Activated naive CD8-positive, alpha-beta T cell treated with anti-CD3 and anti-CD28 coated beads, Interleukin-2, amount 50 U/mL, for 24 hours (primary cell): ENCODE results near the gene ZFAND6.

Source experiments
- ATAC-seq: fragments of 150-1000 bp; cut with Tn5 transposase; one replicate; pipeline ENCODE4 v1.10.0; 2021
- DNase-seq: peaks from one replicate; pipeline ENCODE4 v3.0.0; 2021
- H3K27ac Mint-ChIP-seq: one replicate; pipeline ENCODE4 v1.8.0; 2021; ENCODE audit warnings: mild to moderate bottlenecking, mixed read lengths
- H3K27me3 Mint-ChIP-seq: one replicate; pipeline ENCODE4 v1.8.0; 2021; ENCODE audit warnings: mixed read lengths
- H3K36me3 Mint-ChIP-seq: one replicate; pipeline ENCODE4 v1.8.0; 2021; ENCODE audit warnings: low read depth, mixed read lengths
- H3K4me1 Mint-ChIP-seq: one replicate; pipeline ENCODE4 v1.8.0; 2021; ENCODE audit warnings: mixed read lengths
- H3K4me3 Mint-ChIP-seq: one replicate; pipeline ENCODE4 v1.8.0; 2021; ENCODE audit warnings: mild to moderate bottlenecking, moderate library complexity, mixed read lengths
- H3K9me3 Mint-ChIP-seq: one replicate; pipeline ENCODE4 v1.8.0; 2021; ENCODE audit warnings: mixed read lengths

Gene ZFAND6

DNA sequence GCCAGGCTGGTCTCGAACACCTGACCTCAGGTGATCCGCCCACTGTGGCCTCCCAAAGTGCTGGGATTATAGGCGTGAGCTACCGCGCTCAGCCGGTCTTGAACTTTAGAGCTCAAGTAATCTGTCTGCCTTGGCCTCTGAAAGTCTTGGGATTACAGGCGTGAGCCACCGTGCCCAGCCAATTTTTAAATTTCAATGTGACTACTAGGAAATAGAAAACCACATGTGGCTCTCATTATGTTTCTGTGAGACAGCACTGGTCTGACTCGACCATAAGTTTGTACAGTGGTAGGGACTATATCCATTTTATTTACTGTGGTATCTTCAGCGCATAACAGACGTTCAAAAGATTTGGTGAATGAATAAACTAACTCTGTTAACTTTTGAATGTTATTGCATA, 9.1 kb downstream of the ZFAND6 start:
- Mint-ChIP-seq H3K27ac (no peak overlapping the region), H3K4me1 (peaks cover 59% of the 10 kb centered on the region), H3K36me3 (no peaks in the 10 kb centered on the region), H3K27me3 (no peaks in the 10 kb centered on the region), H3K9me3 (no peaks in the 10 kb centered on the region), H3K4me3 (no peak overlapping the region)
- ATAC-seq: peak; percentile 62
- no peak for DNase-seq

DNA sequence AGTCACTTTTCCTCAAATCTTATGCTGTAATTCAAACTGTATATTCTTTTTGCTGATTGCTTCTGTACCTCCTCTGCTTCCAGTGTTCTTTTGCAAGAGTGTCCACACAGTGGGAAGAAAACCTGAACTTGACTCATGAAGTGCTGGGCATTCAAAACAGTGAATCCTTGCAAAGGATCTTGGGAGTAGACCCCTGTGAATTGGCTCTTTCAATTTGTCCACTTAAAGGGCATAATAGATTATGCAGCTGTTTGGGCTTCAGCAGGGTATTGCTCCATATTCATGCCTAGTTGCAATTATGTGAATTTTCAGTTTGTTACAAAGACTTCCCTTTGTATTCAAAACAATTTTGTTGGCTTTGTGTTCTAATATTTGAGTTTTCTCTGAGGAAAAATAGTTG, 11.4 kb downstream of the ZFAND6 start:
- Mint-ChIP-seq H3K4me3 (no peak overlapping the region), H3K27ac (no peak overlapping the region), H3K4me1 (peaks cover 64% of the 10 kb centered on the region), H3K36me3 (no peaks in the 10 kb centered on the region), H3K9me3 (no peaks in the 10 kb centered on the region), H3K27me3 (no peaks in the 10 kb centered on the region)
- ATAC-seq (no peak), DNase-seq (no peak)

DNA sequence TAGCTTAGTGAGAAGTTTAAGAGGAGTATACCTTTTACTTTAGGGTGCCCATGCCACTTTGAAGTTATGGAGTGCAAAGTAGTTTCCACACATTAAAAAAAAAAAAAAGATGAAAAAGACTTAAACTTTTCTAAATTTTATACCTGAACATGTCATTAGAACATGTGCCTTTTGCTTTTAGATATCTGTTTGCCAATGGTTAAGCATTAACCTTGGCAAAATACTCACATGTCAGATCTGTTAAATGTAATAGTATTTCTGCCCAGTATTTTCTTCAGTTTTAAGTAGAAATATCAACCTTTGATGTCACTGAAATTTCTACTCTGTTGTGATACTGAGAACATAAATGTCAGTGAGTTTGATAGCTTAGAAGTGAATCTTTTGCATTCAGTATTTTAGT, 12.2 kb downstream of the ZFAND6 start:
- peak overlapping the region; percentile 11 for H3K27ac Mint-ChIP-seq

DNA sequence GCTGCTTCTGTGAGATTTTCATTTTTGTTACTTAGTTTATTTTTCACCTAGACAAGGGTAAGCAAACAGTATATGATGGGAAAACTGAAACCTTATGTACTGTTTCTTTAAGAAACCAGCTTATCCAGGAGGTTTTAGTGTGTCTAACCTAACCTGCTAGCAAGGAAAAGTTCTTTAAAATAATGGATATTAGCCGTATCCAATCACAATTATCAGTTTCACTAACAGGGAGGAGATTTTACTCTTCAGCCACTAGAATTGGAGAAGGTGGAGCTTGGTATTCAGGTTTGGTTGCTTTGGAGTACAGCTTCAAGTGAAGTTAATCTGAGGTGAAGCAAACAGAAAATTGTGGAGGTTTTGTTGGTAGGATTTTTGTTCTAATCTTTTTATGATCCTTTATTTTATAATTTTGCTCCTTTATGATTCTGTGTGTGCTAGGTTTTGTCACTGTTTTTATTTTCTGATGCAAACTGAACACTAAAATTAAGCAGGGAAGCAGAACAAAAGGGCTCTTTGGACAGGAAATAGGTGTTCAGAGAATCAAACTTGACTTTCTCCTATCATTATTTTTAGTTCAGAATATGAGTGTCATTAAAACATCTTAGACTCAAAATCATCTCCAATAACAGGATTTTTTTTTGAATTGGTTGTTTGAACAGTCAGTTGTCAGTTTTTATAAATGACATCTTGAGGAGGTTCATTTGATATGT, 13.0 kb downstream of the ZFAND6 start:
- no peaks in the 10 kb centered on the region for H3K36me3 Mint-ChIP-seq
- DNase-seq (no peak), ATAC-seq (peak; percentile 99)
- H3K27ac Mint-ChIP-seq: peak overlapping the region; percentile 34
- H3K9me3 Mint-ChIP-seq: no peaks in the 10 kb centered on the region
- H3K27me3 Mint-ChIP-seq: no peaks in the 10 kb centered on the region
- H3K4me1 Mint-ChIP-seq: peaks cover 64% of the 10 kb centered on the region
- peak overlapping the region; percentile 81 for H3K4me3 Mint-ChIP-seq

More for the DNA sequence above, 12.2 kb downstream of the ZFAND6 start:
- Mint-ChIP-seq H3K4me3 (peak overlapping the region; percentile 81), H3K27me3 (no peaks in the 10 kb centered on the region), H3K4me1 (peaks cover 68% of the 10 kb centered on the region), H3K9me3 (no peaks in the 10 kb centered on the region), H3K36me3 (no peaks in the 10 kb centered on the region)
- ATAC-seq (no peak), DNase-seq (no peak)

DNA sequence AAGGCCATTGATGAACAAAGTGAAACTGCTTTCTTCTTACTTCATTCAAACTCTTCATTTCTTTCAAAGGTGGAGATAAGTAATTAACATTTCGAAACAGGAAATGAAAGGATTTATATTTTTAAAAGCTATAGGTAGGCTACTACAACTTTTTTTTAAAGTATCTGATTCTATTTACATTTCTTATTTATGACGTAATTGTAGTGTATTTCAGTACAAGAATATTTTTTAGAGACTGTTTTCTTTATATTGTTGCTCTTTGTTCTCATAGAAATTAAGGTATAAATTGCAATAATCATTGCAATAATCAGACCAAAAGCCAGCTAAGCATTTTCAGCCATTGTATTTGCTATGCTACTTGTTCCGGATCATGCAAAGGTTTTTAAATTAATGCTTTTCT, 13.7 kb downstream of the ZFAND6 start:
- ATAC-seq (no peak), DNase-seq (no peak)
- no peak overlapping the region for H3K27ac Mint-ChIP-seq
- peaks cover 2% of the 10 kb centered on the region for H3K36me3 Mint-ChIP-seq
- H3K4me3 Mint-ChIP-seq: peak overlapping the region; percentile 81
- peaks cover 66% of the 10 kb centered on the region for H3K4me1 Mint-ChIP-seq
- no peaks in the 10 kb centered on the region for H3K27me3 Mint-ChIP-seq
- no peaks in the 10 kb centered on the region for H3K9me3 Mint-ChIP-seq

DNA sequence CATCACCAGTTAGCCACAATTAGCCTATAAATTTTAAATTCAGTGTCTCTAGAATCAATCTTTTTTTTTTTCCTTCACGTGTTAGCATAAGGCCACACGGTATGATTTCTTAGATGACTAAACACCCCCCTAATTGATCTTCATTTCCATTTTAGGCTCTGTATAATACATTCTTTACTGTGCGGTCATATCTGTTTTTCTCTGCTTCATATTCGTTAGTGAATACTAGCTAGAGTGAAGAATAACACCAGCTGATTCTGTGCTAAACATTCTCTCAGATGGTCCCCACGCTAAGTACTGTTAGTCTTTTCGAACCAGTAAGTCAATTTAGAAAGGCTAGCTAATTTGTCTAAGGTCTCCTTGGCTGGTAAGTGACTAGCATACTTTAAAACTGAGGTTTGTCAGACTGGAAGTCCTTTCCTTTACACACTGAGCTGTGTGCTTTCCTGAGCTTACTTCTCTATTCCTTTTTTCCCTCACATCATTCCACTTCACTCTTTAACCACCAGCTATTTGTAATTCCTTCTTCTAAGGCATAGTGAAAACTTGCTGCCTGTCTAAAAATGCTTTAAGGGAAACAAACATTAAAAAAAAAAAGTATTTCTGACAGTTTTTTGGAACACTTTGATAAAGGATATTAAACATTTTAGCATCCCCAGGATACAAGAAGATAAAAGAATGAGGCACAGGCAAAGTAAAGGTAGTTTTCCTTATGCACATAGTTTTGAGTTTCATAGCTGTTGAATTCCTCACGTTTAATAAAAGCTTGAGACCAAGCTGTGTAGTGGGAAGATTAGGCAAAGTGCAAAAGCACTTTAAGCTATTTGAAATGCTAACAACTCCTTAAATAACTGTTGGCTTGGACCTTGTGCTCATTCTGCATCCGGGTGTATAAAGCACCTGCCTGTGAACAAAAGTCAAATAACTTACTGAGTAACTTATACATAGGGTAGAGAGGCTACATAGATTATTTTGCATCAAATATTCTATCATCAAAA, 17.1 kb downstream of the ZFAND6 start:
- DNase-seq (no peak), ATAC-seq (no peak)
- Mint-ChIP-seq H3K4me1 (peaks cover 46% of the 10 kb centered on the region), H3K4me3 (no peak overlapping the region), H3K27ac (no peak overlapping the region), H3K27me3 (no peaks in the 10 kb centered on the region), H3K36me3 (peaks cover 7% of the 10 kb centered on the region), H3K9me3 (no peaks in the 10 kb centered on the region)

DNA sequence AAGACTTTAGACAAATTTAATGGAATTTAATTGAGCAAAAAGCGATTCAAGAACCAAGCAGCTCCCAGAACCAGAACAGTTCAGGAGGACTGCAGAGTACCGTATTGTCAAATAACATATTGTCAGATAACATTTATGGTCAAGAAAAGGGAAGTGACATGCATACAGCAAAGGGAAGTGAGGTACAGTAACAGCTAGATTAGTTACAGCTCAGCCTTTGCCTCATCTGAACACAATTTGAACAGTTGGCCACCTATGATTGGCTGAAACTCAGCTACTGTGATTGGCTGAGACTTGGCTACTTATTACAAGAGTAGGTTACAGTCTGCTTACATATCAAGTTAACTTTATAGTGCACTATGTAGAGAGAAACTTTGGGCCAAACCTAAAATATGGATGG, 21.9 kb downstream of the ZFAND6 start:
- DNase-seq (no peak), ATAC-seq (peak; percentile 54)
- no peak overlapping the region for H3K27ac Mint-ChIP-seq
- no peaks in the 10 kb centered on the region for H3K27me3 Mint-ChIP-seq
- peaks cover 7% of the 10 kb centered on the region for H3K36me3 Mint-ChIP-seq
- H3K4me1 Mint-ChIP-seq: peaks cover 30% of the 10 kb centered on the region
- no peaks in the 10 kb centered on the region for H3K9me3 Mint-ChIP-seq
- H3K4me3 Mint-ChIP-seq: no peak overlapping the region

DNA sequence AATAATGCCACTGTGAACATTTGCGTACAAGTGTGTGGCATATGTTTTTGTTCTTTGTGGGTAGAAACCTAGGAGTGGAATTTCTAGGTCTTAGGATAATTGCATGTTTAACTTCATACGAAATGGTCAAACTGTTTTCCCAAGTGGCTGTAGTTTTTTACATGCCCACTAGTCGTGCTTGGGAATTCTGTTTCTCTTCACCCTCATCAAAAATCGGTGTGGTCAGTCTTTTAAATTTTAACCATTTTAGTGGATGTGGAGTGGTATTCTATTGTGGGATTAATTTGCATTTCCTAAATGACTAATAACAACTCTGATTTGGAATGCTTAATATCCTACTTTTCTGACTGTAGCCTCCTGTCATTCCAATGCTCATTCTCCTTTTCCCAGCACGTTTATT, 27.6 kb downstream of the ZFAND6 start:
- Mint-ChIP-seq H3K4me3 (no peak overlapping the region), H3K36me3 (peaks cover 8% of the 10 kb centered on the region), H3K27ac (no peak overlapping the region), H3K4me1 (peaks cover 28% of the 10 kb centered on the region), H3K27me3 (no peaks in the 10 kb centered on the region), H3K9me3 (no peaks in the 10 kb centered on the region)
- DNase-seq (no peak), ATAC-seq (no peak)

DNA sequence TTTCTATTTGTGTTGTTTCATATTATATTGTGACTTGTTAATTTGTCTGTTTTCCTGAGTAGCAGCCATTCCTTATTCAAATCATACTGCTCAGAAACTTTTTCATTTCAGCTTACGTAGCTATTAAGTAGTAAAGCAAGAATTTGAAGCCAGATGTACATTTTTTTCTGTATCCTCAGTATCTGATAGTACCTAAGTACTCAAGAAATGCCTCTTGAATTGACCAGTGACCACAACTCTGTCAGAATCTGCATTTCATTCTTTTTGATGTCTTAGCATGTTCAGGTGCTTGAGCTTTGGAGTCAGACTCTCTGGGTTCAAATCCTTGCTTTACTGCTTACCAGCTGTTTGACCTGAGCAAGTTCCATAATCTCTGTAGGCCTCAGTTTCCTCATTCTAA, 30.6 kb downstream of the ZFAND6 start:
- Mint-ChIP-seq H3K4me3 (no peak overlapping the region), H3K27me3 (no peaks in the 10 kb centered on the region), H3K27ac (no peak overlapping the region), H3K9me3 (no peaks in the 10 kb centered on the region), H3K4me1 (peaks cover 34% of the 10 kb centered on the region), H3K36me3 (peaks cover 8% of the 10 kb centered on the region)
- DNase-seq (no peak), ATAC-seq (no peak)

DNA sequence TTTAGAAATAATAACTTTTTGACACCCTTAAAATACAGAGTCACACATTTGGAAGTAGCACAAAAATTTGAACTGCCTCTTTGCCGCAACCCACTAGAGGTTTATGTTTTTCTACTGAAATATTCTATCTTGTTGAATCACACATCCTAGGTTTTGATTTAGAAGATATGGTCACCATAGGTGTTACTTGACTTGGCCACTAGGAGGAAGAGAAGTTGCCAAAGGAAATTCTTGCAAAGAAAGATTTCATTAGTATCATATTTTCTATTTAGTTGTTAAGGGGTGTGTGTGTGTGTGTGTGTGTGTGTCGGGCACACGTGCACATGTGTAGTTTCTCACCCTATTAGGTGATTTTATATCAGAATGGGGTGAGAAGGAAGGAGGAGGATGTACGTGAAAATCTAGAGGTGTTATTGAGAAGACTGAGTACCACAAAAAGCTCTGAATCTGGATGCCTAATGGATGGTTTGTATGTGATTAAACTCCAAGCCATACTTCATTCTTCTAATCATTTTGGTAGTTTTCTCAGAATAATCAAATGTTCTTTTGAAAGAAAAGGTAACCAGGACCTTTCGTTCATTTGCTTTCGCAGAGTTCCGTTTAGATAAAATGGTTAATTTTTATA, 31.5 kb downstream of the ZFAND6 start:
- no peaks in the 10 kb centered on the region for H3K9me3 Mint-ChIP-seq
- DNase-seq: no peak

DNA sequence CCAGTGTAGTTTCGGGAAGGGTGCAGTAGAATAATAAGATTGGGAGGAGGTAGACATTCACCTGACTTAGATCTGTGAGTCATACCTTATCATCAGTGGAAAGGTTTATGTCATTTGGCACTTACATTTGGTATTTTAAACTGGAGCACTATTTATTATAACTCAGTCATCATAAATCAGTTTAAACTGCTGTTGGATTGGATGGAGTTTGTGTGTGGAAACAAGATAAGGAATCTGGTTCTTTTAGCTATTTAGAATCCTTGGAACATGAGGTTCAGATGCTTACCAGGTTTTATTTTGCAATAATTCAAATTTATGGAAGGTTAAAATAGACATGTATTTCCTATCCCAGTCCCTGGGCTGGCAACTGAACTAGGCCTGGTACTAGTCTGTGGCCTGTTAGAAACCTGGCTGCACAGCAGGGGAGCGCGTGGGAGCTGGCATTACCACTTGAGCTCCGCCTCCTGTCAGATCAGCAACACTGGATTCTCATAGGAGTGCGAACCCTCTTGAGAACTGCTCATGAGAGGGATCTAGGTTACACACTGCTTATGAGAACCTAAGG, 34.5 kb downstream of the ZFAND6 start:
- Mint-ChIP-seq H3K27ac (peak overlapping the region; percentile 52), H3K36me3 (peaks cover 5% of the 10 kb centered on the region), H3K4me3 (peak overlapping the region; percentile 8), H3K9me3 (no peaks in the 10 kb centered on the region), H3K27me3 (no peaks in the 10 kb centered on the region), H3K4me1 (peaks cover 39% of the 10 kb centered on the region)
- DNase-seq: peak; percentile 18
- peak; percentile 92 for ATAC-seq

More for the DNA sequence above, 31.5 kb downstream of the ZFAND6 start:
- Mint-ChIP-seq H3K27ac (no peak overlapping the region), H3K36me3 (peaks cover 8% of the 10 kb centered on the region), H3K4me3 (no peak overlapping the region), H3K4me1 (peaks cover 42% of the 10 kb centered on the region), H3K27me3 (no peaks in the 10 kb centered on the region)
- no peak for ATAC-seq

DNA sequence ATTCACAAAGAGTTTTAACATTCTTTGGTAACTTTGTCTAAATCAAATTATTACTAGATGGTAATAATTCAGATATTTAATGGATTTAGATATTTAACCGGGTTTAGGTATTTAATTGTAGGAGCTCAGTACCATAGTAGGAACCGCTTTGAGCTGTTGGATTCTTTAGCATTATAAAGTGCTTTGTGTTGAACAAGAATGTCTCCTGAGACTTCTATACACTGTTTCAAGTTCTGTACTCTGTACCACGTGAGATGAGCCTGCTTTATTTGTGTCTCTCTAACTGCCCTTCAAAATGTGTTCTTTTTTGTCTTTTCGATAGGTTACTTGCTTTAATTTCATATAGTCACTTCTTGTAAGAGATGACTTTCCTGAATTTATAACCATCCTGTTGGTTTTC, 36.0 kb downstream of the ZFAND6 start:
- Mint-ChIP-seq H3K27ac (no peak overlapping the region), H3K9me3 (no peaks in the 10 kb centered on the region), H3K4me3 (no peak overlapping the region), H3K27me3 (no peaks in the 10 kb centered on the region), H3K4me1 (peaks cover 35% of the 10 kb centered on the region), H3K36me3 (peaks cover 2% of the 10 kb centered on the region)
- DNase-seq (no peak), ATAC-seq (no peak)

DNA sequence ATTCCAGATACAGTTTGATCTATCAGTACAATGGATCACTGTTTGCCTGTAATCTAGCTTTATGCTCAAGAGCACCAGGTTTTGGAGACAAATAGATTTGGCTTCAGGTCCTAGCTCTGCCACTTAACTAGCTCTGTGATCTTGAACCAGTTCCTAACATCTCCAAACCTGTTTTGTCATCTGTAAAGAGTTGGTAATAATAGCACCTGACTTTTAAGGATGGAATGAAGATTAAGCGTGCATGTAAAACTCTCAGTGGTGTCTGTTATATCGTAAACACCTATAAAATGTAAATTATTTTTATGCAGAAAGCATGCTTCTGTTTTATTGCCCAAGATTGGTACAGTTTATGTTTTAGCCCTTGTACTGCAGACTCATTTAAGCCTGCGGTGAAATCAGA, 36.5 kb downstream of the ZFAND6 start:
- Mint-ChIP-seq H3K27me3 (no peaks in the 10 kb centered on the region), H3K36me3 (peaks cover 4% of the 10 kb centered on the region), H3K4me1 (peaks cover 32% of the 10 kb centered on the region), H3K4me3 (no peak overlapping the region), H3K27ac (no peak overlapping the region), H3K9me3 (no peaks in the 10 kb centered on the region)
- DNase-seq (no peak), ATAC-seq (no peak)

DNA sequence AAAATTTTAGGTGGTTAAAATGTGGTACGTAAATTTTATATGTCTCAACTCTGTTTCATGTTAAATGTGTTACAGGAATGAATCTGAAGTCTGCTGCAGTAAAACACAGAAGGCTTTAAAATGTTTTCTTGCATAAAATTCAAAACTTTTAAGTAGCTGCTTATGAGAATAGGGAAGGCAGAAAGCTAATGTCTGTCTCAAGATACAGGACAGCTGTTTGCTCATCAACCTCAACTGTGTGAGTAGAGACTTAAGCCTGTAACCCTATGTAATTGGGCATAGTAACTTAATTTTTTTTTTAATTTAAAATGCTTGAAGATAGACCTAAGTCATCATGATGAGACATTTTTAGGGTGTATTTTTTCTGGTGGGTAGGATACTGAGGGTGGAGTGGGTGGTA, 38.9 kb downstream of the ZFAND6 start:
- H3K4me3 Mint-ChIP-seq: no peak overlapping the region
- no peak overlapping the region for H3K27ac Mint-ChIP-seq
- H3K4me1 Mint-ChIP-seq: peaks cover 37% of the 10 kb centered on the region

More for the DNA sequence above, 38.9 kb downstream of the ZFAND6 start:
- Mint-ChIP-seq H3K36me3 (peaks cover 8% of the 10 kb centered on the region), H3K27me3 (no peaks in the 10 kb centered on the region), H3K9me3 (no peaks in the 10 kb centered on the region)
- no peak for ATAC-seq
- DNase-seq: no peak
